ENCODE measurements around the gene CCDC175.

DNA sequence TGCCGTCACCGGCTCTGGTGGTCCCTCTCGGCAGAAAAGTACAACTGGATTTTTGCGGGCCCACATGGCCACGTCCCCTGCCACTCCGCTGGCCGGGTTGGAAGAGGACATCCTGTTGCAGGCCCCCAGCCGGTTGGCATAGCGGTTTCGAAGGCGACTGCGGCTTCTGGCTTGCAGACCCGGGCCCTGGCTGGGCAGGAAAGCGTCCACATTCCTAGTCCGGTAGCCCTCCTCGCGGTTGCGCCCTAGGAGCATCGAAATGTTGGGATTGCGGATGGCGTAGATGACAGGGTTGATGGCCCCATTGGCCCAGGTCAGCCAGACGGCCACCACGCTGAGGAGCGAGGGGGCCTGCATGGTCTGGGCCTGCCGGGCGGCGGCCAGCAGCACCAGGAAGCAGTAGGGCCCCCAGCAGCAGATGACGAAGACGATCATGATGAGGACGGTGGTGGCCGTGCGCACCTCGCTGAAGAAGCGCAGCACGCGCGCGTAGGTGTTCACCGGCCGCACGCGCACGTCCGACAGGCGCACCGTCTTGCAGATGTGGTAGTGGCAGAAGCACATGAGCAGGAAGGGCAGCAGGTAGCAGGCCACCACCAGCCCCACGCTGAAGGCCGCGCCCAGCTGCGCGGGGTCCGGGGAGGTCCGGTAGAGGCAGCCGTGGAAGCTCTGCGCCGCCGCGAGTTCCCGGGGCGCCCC, 112.7 kb downstream of the CCDC175 start:
- TF ChIP-seq CTCF (IDR thresholded peaks at IDR 0.05) (no peak), EP300 (IDR thresholded peaks at IDR 0.05; ENCODE audit: low read depth) (no peak), POLR2AphosphoS5 (IDR thresholded peaks at IDR 0.05) (no peak), POLR2A (IDR thresholded peaks at IDR 0.05) (no peak)
